ENCODE measurements around the gene ARHGEF26.

The ARHGEF26 gene

GRCh38 chr3:154120961-154121700 is at the start of gene ARHGEF26:
ARHGEF26 (plus strand) TSS chr3:154121390; CDS start chr3:154121993, 603 bp downstream.
- peaks cover 20 to 26% of the 10 kb centered on the region in 2 experiments for H3K4me1 ChIP-seq (ENCODE audit: control insufficient read depth in 1 of 2, insufficient read depth in 1 of 2, low read depth in 1 of 2, low read length in 1 of 2)
- TF ChIP-seq CTCF (IDR thresholded peaks at IDR 0.05) = no peak
- H3K27me3 ChIP-seq = peaks cover 76% of the 10 kb centered on the region
- no peak within 1 kb of the TSS for H3K27ac ChIP-seq
- no peaks in the 10 kb centered on the region for H3K9me3 ChIP-seq
- no peaks in the 10 kb centered on the region for H3K36me3 ChIP-seq
- peak within 1 kb of the TSS; percentile 59 to 75 for H3K4me3 ChIP-seq (ENCODE audit: low read depth in 1 of 2, low read length in 1 of 2)

- TF ChIP-seq CTCF (IDR thresholded peaks at IDR 0.05) = no peak
- H3K36me3 ChIP-seq = no peaks in the 10 kb centered on the region
- H3K4me1 ChIP-seq (ENCODE audit: control insufficient read depth in 1 of 2, insufficient read depth in 1 of 2, low read depth in 1 of 2, low read length in 1 of 2) = no peaks in the 10 kb centered on the region
- no peaks in the 10 kb centered on the region for H3K27me3 ChIP-seq
- H3K27ac ChIP-seq = no peak overlapping the region
- no peak overlapping the region for H3K4me3 ChIP-seq (ENCODE audit: low read depth in 1 of 2, low read length in 1 of 2)
- H3K9me3 ChIP-seq = no peaks in the 10 kb centered on the region
Measured at GRCh38 chr3:154074966-154075365, 46.2 kb upstream of the ARHGEF26 start.

GRCh38 chr3:154078672-154079071 is 42.5 kb upstream of the ARHGEF26 start:
- Histone ChIP-seq H3K27me3 (no peaks in the 10 kb centered on the region), H3K36me3 (no peaks in the 10 kb centered on the region), H3K9me3 (no peaks in the 10 kb centered on the region), H3K4me3 (ENCODE audit: low read depth in 1 of 2, low read length in 1 of 2) (no peak overlapping the region), H3K4me1 (ENCODE audit: control insufficient read depth in 1 of 2, insufficient read depth in 1 of 2, low read depth in 1 of 2, low read length in 1 of 2) (no peaks in the 10 kb centered on the region), H3K27ac (no peak overlapping the region)
- TF ChIP-seq CTCF (IDR thresholded peaks at IDR 0.05) = no peak

GRCh38 chr3:154081305-154081704 is 39.9 kb upstream of the ARHGEF26 start:
- TF ChIP-seq CTCF (IDR thresholded peaks at IDR 0.05) = no peak
- H3K27me3 ChIP-seq = no peaks in the 10 kb centered on the region
- H3K9me3 ChIP-seq = no peaks in the 10 kb centered on the region
- H3K4me1 ChIP-seq (ENCODE audit: control insufficient read depth in 1 of 2, insufficient read depth in 1 of 2, low read depth in 1 of 2, low read length in 1 of 2) = no peaks in the 10 kb centered on the region
- H3K36me3 ChIP-seq = no peaks in the 10 kb centered on the region
- no peak overlapping the region for H3K4me3 ChIP-seq (ENCODE audit: low read depth in 1 of 2, low read length in 1 of 2)
- no peak overlapping the region for H3K27ac ChIP-seq

GRCh38 chr3:154085071-154085470 is 36.1 kb upstream of the ARHGEF26 start:
- Histone ChIP-seq H3K4me3 (ENCODE audit: low read depth in 1 of 2, low read length in 1 of 2) (no peak overlapping the region), H3K27me3 (no peaks in the 10 kb centered on the region), H3K27ac (no peak overlapping the region), H3K4me1 (ENCODE audit: control insufficient read depth in 1 of 2, insufficient read depth in 1 of 2, low read depth in 1 of 2, low read length in 1 of 2) (no peaks in the 10 kb centered on the region), H3K9me3 (no peaks in the 10 kb centered on the region), H3K36me3 (no peaks in the 10 kb centered on the region)
- TF ChIP-seq CTCF (IDR thresholded peaks at IDR 0.05) = no peak
